Measurements from ENCODE around the gene ARHGAP27.

Gene ARHGAP27

GRCh38 chr17:45411348-45412105 lies 21.1 kb downstream of the ARHGAP27 start:
- no peak for TF ChIP-seq CTCF (IDR thresholded peaks at IDR 0.05; ENCODE audit: control insufficient read depth, extremely low read depth, insufficient read depth)
- DNase-seq (ENCODE audit: low read depth), result no peak
- no peak overlapping the region for H3K4me3 ChIP-seq (ENCODE audit: low read depth, low read length)

GRCh38 chr17:45410144-45411091 lies 22.3 kb downstream of the ARHGAP27 start:
- no peak overlapping the region for H3K4me3 ChIP-seq (ENCODE audit: low read depth, low read length)
- no peak for DNase-seq (ENCODE audit: low read depth)
- TF ChIP-seq CTCF (IDR thresholded peaks at IDR 0.05; ENCODE audit: control insufficient read depth, extremely low read depth, insufficient read depth), result no peak

- DNase-seq (ENCODE audit: low read depth), result no peak
- no peak overlapping the region for H3K4me3 ChIP-seq (ENCODE audit: low read depth, low read length)
- no peak for TF ChIP-seq CTCF (IDR thresholded peaks at IDR 0.05; ENCODE audit: control insufficient read depth, extremely low read depth, insufficient read depth)
Measured at GRCh38 chr17:45409659-45410076, 23.0 kb downstream of the ARHGAP27 start.

GRCh38 chr17:45408611-45409421 lies 23.9 kb downstream of the ARHGAP27 start:
- no peak for DNase-seq (ENCODE audit: low read depth)
- no peak overlapping the region for H3K4me3 ChIP-seq (ENCODE audit: low read depth, low read length)
- no peak for TF ChIP-seq CTCF (IDR thresholded peaks at IDR 0.05; ENCODE audit: control insufficient read depth, extremely low read depth, insufficient read depth)

- no peak for DNase-seq (ENCODE audit: low read depth)
- TF ChIP-seq CTCF (IDR thresholded peaks at IDR 0.05; ENCODE audit: control insufficient read depth, extremely low read depth, insufficient read depth), result no peak
- H3K4me3 ChIP-seq (ENCODE audit: low read depth, low read length), result no peak overlapping the region
Measured at GRCh38 chr17:45406107-45406506, 26.6 kb downstream of the ARHGAP27 start.

- H3K4me3 ChIP-seq (ENCODE audit: low read depth, low read length), result no peak overlapping the region
- TF ChIP-seq CTCF (IDR thresholded peaks at IDR 0.05; ENCODE audit: control insufficient read depth, extremely low read depth, insufficient read depth), result no peak
- DNase-seq (ENCODE audit: low read depth), result no peak
Measured at GRCh38 chr17:45405250-45406086, 27.2 kb downstream of the ARHGAP27 start.

All from LNCaP clone FGC (cell line).